ENCODE measurements around the gene RBMS3.
"Not testable (repeated sequence)": the region's sequence is repeated elsewhere in the genome, so short reads cannot be mapped to it uniquely, and the experiment has no call there.

RBMS3 gene

DNA sequence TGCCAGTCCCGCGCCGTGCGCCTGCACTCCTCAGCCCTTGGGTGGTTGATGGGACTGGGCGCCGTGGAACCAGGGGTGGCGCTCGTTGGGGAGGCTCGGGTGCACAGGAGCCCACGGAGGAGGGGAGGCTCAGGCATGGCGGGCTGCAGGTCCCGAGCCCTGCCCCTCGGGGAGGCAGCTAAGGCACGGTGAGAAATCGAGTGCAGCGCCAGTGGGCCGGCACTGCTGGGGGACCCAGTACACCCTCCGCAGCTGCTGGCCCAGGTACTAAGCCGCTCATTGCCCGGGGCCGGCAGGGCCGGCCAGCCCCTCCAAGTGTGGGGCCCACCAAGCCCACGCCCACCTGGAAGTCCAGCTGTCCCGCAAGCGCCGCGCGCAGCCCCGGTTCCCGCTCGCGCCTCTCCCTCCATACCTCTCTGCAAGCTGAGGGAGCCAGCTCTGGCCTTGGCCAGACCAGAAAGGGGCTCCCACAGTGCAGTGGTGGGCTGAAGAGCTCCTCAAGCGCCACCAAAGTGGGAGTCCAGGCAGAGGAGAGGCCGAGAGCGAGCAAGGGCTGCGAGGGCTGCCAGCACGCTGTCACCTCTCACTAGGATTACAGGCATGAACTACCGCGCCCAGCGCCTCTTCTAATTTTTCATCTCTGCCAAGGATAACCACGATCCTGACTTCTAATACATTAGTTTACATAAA lies 192.8 kb downstream of the RBMS3 start:
- H3K27me3 ChIP-seq (ENCODE audit: low read depth); DNase-seq (ENCODE audit: low spot score in 2 of 2); H3K9me3 ChIP-seq; H3K4me3 ChIP-seq; in situ Hi-C loops (cut with MboI; ENCODE audit: low sequenced_read_pairs); H3K36me3 ChIP-seq (replicated peaks): not testable (repeated sequence)
- peaks cover 15% of the 10 kb centered on the region for H3K4me1 ChIP-seq

DNA sequence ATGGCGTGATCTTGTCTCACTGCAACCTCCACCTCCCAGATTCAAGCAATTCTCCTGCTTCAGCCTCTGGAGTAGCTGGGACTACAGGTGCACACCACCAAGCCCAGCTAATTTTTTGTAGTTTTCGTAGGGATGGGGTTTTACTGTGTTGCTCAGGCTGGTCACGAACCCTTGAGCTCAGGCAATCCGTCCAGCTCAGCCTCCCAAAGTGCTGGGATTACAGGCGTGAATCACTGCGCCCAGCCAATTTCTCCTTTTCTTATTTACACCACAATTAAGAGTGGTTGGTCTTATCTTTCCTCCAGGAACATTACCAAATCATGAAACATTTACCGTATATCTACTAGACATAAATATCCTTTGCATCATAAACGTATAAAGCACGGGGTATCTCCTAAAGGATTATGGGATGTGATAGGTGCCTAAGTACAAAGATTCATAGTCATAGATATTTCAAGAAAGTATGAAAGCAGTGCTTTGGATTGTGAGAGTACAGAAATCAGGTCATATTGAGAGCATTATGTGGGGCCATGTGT lies 194.5 kb downstream of the RBMS3 start:
- no peaks in the 10 kb centered on the region for H3K9me3 ChIP-seq
- in situ Hi-C loops (cut with MboI; ENCODE audit: low sequenced_read_pairs) = no loop called here
- no peak overlapping the region for H3K4me3 ChIP-seq
- no peaks in the 10 kb centered on the region for H3K27me3 ChIP-seq (ENCODE audit: low read depth)
- no peaks in the 10 kb centered on the region for H3K36me3 ChIP-seq (replicated peaks)
- DNase-seq (ENCODE audit: low spot score in 2 of 2) = no peak
- peaks cover 15% of the 10 kb centered on the region for H3K4me1 ChIP-seq

- in situ Hi-C loops (cut with MboI; ENCODE audit: low sequenced_read_pairs) = no loop called here
- H3K36me3 ChIP-seq (replicated peaks) = no peaks in the 10 kb centered on the region
- peak; percentile 34 to 58 for DNase-seq (ENCODE audit: low spot score in 2 of 2)
- H3K4me3 ChIP-seq = no peak overlapping the region
- H3K9me3 ChIP-seq = no peaks in the 10 kb centered on the region
- H3K27me3 ChIP-seq (ENCODE audit: low read depth) = no peaks in the 10 kb centered on the region
- H3K4me1 ChIP-seq = peaks cover 15% of the 10 kb centered on the region
These were observed 195.0 kb downstream of the RBMS3 start for GRCh38 chr3:29475854-29476253.

DNA sequence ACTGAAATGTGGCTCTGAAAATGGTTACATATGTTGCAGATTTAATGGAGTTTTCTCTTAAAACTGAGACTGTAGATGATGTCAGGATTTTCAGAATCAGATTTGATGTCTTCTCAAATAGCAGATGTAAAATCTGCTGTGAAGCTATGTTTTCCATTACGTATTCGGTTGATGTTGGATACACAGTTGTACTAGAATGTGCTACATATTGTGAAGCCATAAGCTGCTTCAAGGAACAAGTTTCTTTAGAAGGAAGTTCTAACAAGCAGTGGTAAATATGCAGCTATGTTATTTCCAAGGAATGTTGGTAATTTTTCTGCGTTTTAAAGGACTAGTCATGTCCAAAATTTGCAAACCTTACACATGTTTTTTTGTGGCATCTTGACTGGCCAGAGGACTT lies 197.7 kb downstream of the RBMS3 start:
- no peaks in the 10 kb centered on the region for H3K27me3 ChIP-seq (ENCODE audit: low read depth)
- no peaks in the 10 kb centered on the region for H3K36me3 ChIP-seq (replicated peaks)
- no peaks in the 10 kb centered on the region for H3K9me3 ChIP-seq
- no peak for DNase-seq (ENCODE audit: low spot score in 2 of 2)
- no peak overlapping the region for H3K4me3 ChIP-seq
- in situ Hi-C loops (cut with MboI; ENCODE audit: low sequenced_read_pairs) = no loop called here
- peaks cover 15% of the 10 kb centered on the region for H3K4me1 ChIP-seq

GRCh38 chr3:29481249-29481648 lies 200.4 kb downstream of the RBMS3 start:
- Histone ChIP-seq H3K4me3 (no peak overlapping the region), H3K27me3 (ENCODE audit: low read depth) (no peaks in the 10 kb centered on the region), H3K9me3 (no peaks in the 10 kb centered on the region), H3K4me1 (peaks cover 1% of the 10 kb centered on the region; the same call in 1 of the 2 replicates), H3K36me3 (replicated peaks) (no peaks in the 10 kb centered on the region)
- in situ Hi-C loops (cut with MboI; ENCODE audit: low sequenced_read_pairs) = no loop called here
- DNase-seq (ENCODE audit: low spot score in 2 of 2) = no peak

DNA sequence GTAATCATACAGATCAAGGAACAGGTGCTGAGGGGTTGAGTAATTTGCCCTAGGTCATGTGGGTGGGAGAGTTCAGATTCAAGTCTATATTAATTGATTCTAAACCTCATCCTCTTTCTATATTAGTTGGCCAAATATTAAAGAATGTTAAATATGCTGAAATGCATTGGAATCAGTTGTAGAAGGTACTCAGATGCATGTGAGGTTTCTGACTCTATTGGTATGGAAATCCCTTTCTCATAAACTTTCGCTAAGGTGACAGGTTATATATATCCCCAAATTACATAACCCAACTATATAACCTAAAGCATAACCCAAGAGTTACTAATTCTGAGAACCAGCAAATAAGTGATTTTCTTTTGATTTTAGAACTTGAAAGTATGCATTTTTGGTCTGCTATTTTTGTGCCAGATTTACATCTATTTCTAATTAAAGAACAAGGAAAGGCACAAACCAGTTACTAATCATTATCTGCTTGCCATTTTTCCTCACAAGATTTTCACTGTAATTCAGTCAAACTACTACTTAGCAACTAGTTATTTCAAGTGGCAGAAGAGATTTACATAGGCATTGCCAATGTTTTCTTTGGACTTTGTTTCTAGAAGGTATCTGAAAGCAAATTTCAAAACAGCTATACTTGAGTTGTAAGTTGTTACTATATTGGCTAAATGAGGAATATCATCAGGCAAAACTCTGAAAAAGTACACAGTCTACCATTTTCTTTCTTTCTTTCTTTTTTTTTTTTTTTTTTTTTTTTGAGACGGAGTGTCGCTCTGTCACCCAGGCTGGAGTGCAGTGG lies 201.3 kb downstream of the RBMS3 start:
- Histone ChIP-seq H3K36me3 (replicated peaks) (no peaks in the 10 kb centered on the region), H3K9me3 (no peaks in the 10 kb centered on the region), H3K27me3 (ENCODE audit: low read depth) (no peaks in the 10 kb centered on the region), H3K4me1 (no peaks in the 10 kb centered on the region), H3K4me3 (no peak overlapping the region)
- no peak for DNase-seq (ENCODE audit: low spot score in 2 of 2)
- in situ Hi-C loops (cut with MboI; ENCODE audit: low sequenced_read_pairs) = no loop called here

- in situ Hi-C loops (cut with MboI; ENCODE audit: low sequenced_read_pairs) = no loop called here
- DNase-seq (ENCODE audit: low spot score in 2 of 2) = no peak
- H3K4me3 ChIP-seq = no peak overlapping the region
- no peaks in the 10 kb centered on the region for H3K9me3 ChIP-seq
- no peaks in the 10 kb centered on the region for H3K36me3 ChIP-seq (replicated peaks)
- no peaks in the 10 kb centered on the region for H3K4me1 ChIP-seq
- H3K27me3 ChIP-seq (ENCODE audit: low read depth) = no peaks in the 10 kb centered on the region
These were observed 203.8 kb downstream of the RBMS3 start for GRCh38 chr3:29484633-29485032.

- in situ Hi-C loops (cut with MboI; ENCODE audit: low sequenced_read_pairs) = no loop called here
- Histone ChIP-seq H3K27me3 (ENCODE audit: low read depth) (no peaks in the 10 kb centered on the region), H3K4me3 (no peak overlapping the region), H3K4me1 (no peaks in the 10 kb centered on the region), H3K36me3 (replicated peaks) (no peaks in the 10 kb centered on the region), H3K9me3 (no peaks in the 10 kb centered on the region)
- no peak for DNase-seq (ENCODE audit: low spot score in 2 of 2)
These were observed 205.2 kb downstream of the RBMS3 start for GRCh38 chr3:29486096-29486495.

DNA sequence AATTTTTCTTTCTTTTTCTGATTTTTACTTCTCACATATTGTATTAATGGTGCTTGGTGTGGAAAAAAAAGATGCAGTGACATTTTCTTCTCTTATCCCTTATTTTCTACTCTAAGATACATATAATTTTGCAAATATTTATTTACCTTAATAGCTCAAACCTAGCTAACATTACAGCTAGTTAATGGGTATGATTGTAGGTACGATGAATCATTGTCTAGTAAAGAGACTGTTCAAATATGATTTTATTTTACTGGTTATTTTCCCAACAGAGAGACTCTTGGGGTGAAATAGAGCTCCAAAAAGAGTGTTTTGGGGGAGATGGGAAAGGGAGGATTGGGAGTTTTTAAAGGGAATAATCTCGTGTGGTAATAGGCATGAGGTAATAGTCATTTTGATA lies 206.0 kb downstream of the RBMS3 start:
- Histone ChIP-seq H3K9me3 (no peaks in the 10 kb centered on the region; the same call in 1 of the 2 replicates), H3K36me3 (replicated peaks) (no peaks in the 10 kb centered on the region), H3K27me3 (ENCODE audit: low read depth) (no peaks in the 10 kb centered on the region), H3K4me3 (no peak overlapping the region), H3K4me1 (no peaks in the 10 kb centered on the region)
- no peak for DNase-seq (ENCODE audit: low spot score in 2 of 2)
- in situ Hi-C loops (cut with MboI; ENCODE audit: low sequenced_read_pairs) = no loop called here

GRCh38 chr3:29488922-29489321 lies 208.1 kb downstream of the RBMS3 start:
- DNase-seq (ENCODE audit: low spot score in 2 of 2) = no peak
- Histone ChIP-seq H3K9me3 (no peaks in the 10 kb centered on the region; the same call in 1 of the 2 replicates), H3K4me1 (peaks cover 3% of the 10 kb centered on the region), H3K27me3 (ENCODE audit: low read depth) (no peaks in the 10 kb centered on the region), H3K36me3 (replicated peaks) (no peaks in the 10 kb centered on the region), H3K4me3 (no peak overlapping the region)
- in situ Hi-C loops (cut with MboI; ENCODE audit: low sequenced_read_pairs) = no loop called here

- no peak overlapping the region for H3K4me3 ChIP-seq
- no peaks in the 10 kb centered on the region for H3K36me3 ChIP-seq (replicated peaks)
- no peaks in the 10 kb centered on the region; the same call in 1 of the 2 replicates for H3K9me3 ChIP-seq
- no peaks in the 10 kb centered on the region for H3K27me3 ChIP-seq (ENCODE audit: low read depth)
- H3K4me1 ChIP-seq = peaks cover 8% of the 10 kb centered on the region
- DNase-seq (ENCODE audit: low spot score in 2 of 2) = no peak
- in situ Hi-C loops (cut with MboI; ENCODE audit: low sequenced_read_pairs) = no loop called here
These were observed 212.2 kb downstream of the RBMS3 start for GRCh38 chr3:29493109-29493508.

DNA sequence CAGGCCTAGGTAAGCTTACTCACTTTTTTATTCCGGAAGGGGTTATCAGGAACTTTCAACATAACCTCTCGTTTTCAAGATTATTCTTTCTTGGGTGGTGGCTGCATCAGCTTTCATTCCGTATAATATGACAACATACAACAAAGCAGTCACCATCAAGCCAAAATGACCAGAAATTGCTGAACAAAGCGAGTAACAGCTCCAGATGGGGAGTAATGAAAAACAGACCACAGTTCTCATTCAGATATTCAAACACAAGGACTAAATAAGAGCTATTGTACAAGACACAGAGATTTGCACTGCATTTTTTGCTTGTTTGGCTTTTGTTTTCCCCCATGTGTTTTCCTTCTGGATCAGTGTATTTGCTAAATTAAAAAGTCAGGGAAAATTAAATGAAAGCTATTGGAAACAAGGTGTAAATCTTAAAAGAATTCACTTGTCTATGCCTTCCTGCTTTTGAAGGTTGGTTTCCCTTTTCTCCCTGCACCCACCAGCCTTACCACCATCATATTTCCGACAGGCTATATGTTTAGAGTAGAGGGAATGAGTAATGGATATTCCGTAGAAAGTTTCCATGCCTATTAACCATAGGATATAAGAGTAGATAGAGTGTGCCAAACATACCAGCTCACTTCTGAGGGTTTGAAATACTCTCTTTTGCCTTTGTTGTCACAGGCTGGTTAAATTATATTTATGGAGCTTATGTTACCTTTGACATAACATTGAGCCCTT lies 213.6 kb downstream of the RBMS3 start:
- Histone ChIP-seq H3K9me3 (no peaks in the 10 kb centered on the region; the same call in 1 of the 2 replicates), H3K36me3 (replicated peaks) (no peaks in the 10 kb centered on the region), H3K27me3 (ENCODE audit: low read depth) (no peaks in the 10 kb centered on the region), H3K4me1 (peaks cover 18% of the 10 kb centered on the region), H3K4me3 (no peak overlapping the region)
- in situ Hi-C loops (cut with MboI; ENCODE audit: low sequenced_read_pairs) = no loop called here
- DNase-seq (ENCODE audit: low spot score in 2 of 2) = no peak

GRCh38 chr3:29497282-29497681 lies 216.4 kb downstream of the RBMS3 start:
- H3K4me3 ChIP-seq = no peak overlapping the region
- no peak for DNase-seq (ENCODE audit: low spot score in 2 of 2)
- H3K9me3 ChIP-seq = no peaks in the 10 kb centered on the region
- no peaks in the 10 kb centered on the region for H3K36me3 ChIP-seq (replicated peaks)
- H3K4me1 ChIP-seq = peaks cover 28% of the 10 kb centered on the region
- in situ Hi-C loops (cut with MboI; ENCODE audit: low sequenced_read_pairs) = no loop called here
- H3K27me3 ChIP-seq (ENCODE audit: low read depth) = no peaks in the 10 kb centered on the region

- in situ Hi-C loops (cut with MboI; ENCODE audit: low sequenced_read_pairs) = no loop called here
- H3K9me3 ChIP-seq = no peaks in the 10 kb centered on the region
- no peaks in the 10 kb centered on the region for H3K27me3 ChIP-seq (ENCODE audit: low read depth)
- peaks cover 33% of the 10 kb centered on the region for H3K4me1 ChIP-seq
- H3K36me3 ChIP-seq (replicated peaks) = no peaks in the 10 kb centered on the region
- DNase-seq (ENCODE audit: low spot score in 2 of 2) = peak in 1 of 2 experiments; percentile 39
- H3K4me3 ChIP-seq = no peak overlapping the region
These were observed 221.9 kb downstream of the RBMS3 start for GRCh38 chr3:29502771-29503170.

Measured in HAP-1 (cell line).